GM18951 (cell line): ENCODE data around the gene PRKAR2B.
"Not testable (repeated sequence)": the region's sequence is repeated elsewhere in the genome, so short reads cannot be mapped to it uniquely, and the experiment has no call there.

Experiments
- POLR2A ChIP-seq: IDR thresholded peaks from 4 replicates; pipeline ENCODE4 v1.6.1; 2011; ENCODE audit warnings: mild to moderate bottlenecking; ENCODE audit not compliant: insufficient read length, insufficient read depth; ENCODE audit errors: extremely low read depth
- in situ Hi-C: fragments of 300-500 bp; cut with MboI; formaldehyde crosslinking; loops from one replicate; pipeline ENCODE4 v1.12.0; 2022; ENCODE audit warnings: low sequenced_read_pairs, mixed read lengths, inconsistent platforms; ENCODE audit not compliant: unreplicated experiment

The PRKAR2B gene

DNA sequence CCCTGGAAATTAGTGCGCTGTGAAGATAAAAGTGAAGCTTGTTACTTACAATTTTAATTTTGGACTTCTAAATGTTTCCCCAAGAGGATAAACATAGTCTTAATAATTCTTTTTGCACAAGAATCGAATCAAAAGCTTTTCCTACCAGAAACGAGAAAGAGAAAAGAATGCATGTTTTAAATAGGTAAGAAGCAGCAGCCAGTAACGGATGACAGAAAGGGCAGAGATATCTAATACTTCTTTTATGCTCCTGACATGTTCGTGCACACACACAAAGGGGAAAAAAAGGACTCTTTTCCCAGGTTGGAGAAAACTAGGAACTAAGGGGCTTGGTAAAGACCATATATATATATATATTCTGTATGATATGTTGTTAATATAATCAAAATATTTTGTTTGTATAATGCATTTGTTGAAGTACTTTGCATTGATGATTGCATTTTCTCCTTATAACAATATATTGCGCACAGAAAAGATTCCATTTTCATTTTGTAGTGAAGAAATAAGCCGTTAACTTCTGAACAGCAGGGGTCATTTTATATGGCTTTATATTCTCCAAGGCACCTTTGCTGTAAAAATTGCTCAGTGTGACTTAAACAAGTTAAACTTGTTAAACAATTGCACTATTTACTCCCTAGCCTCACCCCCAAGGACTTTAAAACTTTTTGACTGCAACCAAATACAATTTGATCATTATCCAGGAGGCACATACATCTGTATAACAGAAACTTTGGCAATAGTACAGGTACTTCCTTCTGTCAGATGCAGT, 2.2 kb downstream of the PRKAR2B start:
- TF ChIP-seq POLR2A: no peak
- in situ Hi-C loops: no loop called here

DNA sequence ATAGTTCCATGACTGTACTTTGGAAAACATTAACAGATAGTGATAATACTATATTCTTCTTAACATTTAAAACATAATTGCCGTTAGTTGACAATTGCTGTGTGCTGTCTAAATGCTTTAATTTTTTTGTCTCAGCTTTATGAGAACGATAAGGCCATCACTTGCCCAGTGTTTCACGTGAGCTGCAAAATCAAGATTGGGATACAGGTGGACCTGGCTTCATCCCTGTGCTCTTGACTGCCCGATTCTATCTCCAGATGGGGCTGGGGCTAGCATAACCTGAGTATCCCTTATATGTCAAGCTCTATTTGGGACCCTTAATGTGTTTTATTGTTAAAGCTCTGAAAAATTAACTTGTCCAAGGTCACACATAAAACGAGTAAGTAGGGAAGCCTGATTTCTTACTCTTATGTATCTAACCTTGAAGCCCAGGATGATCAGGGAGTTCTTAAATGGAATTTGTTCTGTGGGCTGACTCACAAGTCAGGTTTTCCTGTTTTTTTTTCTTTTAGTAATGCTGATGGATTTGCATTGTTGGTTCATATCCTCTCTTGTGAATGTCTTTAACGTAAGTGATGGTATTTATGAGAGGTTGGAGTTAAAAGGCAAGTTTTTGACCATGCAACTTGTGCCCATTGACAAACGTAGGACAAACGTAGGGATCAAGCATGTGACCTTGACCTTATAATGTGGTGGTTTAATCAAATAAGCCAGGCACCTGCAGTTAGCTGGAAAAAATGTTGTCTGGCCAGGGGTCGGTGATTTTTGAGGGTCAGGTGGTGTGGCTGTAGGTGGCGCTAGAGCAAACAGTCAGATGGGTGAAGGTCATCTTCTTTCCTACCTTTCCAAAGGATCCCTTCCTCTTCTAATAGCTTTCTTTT, 3.6 kb downstream of the PRKAR2B start:
- no peak for TF ChIP-seq POLR2A
- in situ Hi-C loops: no loop called here

DNA sequence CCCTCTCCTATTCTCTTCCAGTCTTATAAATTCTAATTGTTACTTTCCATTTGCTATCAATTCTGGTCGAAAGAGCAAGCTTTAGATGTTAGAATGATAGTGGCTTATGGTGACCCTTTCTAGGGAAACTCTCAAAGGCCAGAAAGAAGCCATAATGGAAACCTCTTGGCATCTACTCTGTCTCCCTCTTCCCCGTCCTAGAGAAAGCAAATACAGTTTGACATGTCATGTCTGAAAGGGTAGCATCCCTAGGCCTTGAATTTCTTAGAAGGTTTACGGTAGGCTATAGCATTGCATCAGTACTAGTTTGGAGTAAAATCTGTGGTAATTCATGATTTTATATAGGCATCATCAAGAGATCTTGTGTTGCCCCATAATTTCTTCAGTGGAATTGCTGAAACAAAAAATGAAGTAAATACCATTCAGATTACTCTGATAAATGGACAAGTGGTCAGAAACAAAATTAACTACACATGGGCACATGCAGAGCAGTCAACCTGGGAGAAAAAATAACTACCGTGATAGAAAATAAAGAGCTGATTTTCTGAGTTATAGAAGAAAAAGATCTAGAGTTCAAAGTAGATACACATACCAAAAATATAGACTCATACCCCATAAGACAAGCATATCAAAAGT, 4.4 kb downstream of the PRKAR2B start:
- in situ Hi-C loops: no loop called here
- no peak for TF ChIP-seq POLR2A

DNA sequence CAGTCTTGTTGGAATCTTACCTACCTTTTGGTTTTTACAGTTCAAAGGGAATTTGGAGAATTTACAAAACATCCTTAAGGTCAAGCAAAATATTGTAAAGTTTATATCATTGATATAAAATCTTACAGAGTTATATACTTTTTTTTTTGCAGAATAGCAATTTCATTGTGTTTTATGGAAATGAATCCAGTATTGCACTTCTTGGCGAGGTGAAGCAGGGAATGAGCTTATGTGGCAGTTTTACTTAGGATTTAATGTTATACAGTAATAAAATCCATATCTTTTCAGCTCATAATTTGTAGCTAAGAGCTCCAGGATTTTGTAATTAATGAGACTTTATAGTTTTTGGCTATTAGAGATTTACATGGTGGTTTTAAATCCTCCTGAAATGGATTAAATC, 5.0 kb downstream of the PRKAR2B start:
- no peak for TF ChIP-seq POLR2A
- in situ Hi-C loops: no loop called here

DNA sequence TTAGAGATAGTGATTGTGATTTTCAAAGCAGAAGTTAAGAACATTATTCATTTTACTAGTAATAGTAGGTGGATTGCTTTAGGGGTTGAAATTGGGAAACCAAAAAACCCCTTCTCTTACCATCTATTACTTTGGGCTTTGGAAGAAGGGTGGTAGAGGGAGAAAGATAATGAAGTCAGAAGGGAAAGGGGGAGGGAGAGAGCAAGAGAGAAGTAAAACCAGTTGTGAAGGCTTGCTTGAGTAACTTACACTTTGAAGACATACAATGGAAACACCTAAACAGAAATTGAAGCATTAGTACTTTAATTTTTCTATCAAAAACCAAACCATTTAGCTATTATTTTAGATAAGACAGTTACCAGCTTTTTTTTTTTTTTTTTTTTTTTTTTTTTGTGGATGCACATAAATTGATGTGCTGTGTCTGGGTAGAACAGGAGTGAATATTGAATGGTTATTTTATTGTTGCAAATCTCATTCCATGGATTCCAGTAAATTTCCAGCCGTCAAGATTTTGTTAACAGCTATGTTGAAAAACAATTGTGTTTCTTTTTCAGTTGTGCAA, 5.5 kb downstream of the PRKAR2B start:
- in situ Hi-C loops: no loop called here
- no peak for TF ChIP-seq POLR2A

DNA sequence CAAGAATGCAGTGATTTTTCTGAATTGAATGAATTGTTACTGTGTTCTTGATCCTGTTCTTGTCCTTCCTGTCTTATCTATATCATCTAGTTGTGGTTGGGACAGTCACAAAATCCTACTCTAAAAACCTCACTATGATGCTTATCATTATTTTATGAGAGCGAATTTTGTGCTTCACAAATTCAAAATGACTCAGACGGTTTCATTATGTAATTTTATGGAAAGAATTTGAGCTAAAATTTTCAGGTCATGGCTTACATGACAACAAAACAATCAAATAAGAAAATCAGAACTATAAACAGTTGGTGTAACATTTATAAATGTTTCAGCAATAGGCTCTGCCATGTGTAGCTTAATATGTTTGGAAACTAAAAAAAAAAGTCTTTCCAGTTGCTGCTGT, 6.9 kb downstream of the PRKAR2B start:
- in situ Hi-C loops: no loop called here
- TF ChIP-seq POLR2A: no peak

DNA sequence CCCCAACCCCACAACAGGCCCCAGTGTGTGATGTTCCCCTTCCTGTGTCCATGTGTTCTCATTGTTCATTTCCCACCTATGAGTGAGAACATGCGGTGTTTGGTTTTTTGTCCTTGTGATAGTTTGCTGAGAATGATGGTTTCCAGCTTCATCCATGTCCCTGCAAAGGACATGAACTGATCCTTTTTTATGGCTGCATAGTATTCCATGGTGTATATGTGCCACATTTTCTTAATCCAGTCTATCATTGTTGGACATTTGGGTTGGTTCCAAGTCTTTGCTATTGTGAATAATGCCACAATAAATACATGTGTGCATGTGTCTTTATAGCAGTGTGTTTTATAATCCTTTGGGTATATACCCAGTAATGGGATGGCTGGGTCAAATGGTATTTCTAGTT, 10.5 kb downstream of the PRKAR2B start:
- in situ Hi-C loops: not testable (repeated sequence)

DNA sequence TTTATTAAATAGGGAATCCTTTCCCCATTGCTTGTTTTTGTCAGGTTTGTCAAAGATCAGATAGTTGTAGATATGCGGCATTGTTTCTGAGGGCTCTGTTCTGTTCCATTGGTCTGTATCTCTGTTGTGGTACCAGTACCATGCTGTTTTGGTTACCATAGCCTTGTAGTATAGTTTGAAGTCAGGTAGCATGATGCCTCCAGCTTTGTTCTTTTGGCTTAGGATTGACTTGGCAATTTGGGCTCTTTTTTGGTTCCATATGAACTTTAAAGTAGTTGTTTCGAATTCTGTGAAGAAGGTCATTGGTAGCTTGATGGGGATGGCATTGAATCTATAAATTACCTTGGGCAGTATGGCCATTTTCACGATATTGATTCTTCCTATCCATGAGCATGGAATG, 11.6 kb downstream of the PRKAR2B start:
- in situ Hi-C loops: not testable (repeated sequence)

DNA sequence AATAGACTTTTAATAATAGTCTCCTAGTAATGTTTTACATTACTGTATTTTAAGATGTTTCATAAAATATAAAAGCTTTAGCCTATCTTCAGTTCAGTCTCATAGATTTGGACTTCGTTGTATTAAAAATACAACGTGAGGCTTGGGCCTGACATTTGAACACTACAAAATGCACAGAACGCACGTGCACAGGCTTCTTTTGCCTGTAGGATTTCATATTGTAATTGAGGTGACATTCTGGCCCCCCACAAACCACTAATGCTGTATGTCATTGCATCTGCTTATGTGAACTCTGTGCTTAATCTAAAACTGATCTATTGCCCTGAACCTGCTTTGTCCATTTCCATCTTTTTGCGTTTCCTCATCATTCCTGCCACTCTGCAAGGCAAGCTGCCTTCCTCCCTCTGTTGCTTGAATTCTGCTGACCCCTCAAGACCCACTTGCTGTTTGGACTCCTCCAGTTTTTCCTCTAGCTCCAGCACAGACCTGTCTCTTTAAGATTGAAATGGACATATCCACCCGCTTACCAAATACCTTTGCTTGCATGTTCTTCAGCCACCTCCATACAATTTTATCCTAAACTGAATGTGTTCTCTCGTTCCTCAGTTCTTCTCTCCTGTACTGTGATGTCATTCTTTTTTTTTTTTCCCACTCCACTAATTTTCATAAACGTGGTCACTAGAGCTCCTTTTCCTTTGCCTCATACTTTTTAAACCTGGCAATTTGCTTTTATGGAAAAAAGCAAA, 12.4 kb downstream of the PRKAR2B start:
- in situ Hi-C loops: no loop called here
- no peak for TF ChIP-seq POLR2A

DNA sequence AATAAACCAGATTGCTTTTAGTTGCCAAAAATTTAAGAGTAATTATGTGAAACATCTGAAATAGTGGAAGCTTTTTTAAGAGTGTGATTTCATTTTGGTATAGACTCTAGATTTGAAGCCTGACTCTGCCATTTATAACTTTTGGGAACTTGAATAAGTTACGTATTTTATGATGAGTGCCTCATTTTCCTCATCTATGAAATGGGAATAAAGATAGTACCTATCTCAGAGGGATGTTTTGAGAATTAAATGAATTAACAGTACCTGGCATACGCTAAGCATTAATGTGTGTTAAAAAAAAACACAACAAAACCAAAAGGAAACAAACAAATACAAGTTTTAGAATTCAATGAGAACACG, 12.9 kb downstream of the PRKAR2B start:
- in situ Hi-C loops: no loop called here
- TF ChIP-seq POLR2A: no peak

DNA sequence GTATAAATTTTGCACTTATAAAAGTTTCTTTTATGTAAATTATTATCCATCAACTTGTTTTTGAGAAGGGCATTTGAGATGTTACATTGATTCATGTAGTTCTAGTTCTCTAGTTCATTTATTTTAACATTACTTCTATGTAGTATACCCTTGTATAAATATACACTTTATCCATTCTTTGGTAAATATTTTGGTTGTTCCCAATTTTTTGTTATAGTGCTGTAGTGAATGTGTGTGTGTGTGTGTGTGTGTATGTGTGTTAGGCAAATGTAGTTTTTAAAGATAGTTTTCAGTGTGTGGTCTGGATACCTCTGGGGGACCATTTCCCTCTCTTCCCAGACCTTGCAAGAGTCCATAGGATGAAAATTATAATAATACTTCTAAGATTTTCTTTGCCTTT, 15.0 kb downstream of the PRKAR2B start:
- in situ Hi-C loops: no loop called here
- TF ChIP-seq POLR2A: no peak

DNA sequence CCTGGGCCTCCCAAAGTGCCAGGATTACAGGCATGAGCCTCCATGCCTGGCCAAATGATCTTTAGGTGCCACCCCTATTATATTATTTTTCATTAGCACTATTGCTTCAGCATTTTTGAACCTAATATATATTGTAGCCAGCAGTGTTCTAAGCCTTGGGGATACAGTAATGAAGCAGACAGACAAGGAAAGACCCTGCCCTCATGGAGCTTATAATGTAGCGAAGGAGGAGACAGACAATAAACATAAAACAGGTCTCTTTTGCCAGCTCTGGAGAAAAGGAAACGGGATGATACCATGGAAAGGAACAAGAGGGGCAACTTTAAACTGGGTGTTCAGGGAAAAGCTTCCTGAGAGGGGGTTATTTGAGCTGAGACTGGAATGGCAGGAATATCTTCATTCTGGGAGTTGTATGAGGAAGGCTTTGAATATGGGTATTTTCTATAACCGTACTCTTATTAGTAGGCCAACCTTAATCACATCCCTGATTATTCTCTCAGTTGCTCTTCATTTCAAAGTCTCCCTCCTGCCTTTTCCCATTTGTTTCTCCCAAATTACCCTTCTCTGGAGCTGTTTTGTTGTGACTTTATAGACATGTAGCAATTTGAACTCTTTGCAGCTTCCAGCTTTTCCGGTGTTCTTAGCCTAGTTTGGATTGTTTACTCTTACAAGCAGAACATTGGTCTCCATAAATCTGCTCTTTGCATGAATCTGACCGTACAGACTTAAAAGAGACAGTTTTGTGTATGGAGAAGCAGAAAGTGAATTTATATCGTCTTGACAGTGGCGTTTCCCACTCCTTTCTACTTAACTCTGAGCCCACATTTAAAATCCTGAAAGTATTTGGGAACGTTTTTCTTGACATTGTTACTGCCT, 19.0 kb downstream of the PRKAR2B start:
- in situ Hi-C loops: no loop called here
- TF ChIP-seq POLR2A: no peak
